Fibroblast of skin of abdomen (primary cell): ENCODE results near the gene GUCY1B1. TPM values are rescaled to one million over a fixed set of nuclear protein-coding genes. Genes with fewer than 3 reads are reported as not detected.

Experiments used
- DNase-seq: peaks from one replicate; pipeline ENCODE4 v3.0.0-alpha.2; 2013
- polyA plus RNA-seq, 2 experiments: library from polyadenylated mRNA; unstranded; fragments of 120-200 nt; gene quantifications; one replicate each; pipeline ENCODE4 v1.2.1, GENCODE V29; 2013; ENCODE audit not compliant: insufficient read length in 2 of 2

Gene GUCY1B1
- 12.8 TPM for polyA plus RNA-seq (2013, experiment 1 of 2; ENCODE audit: insufficient read length)
- polyA plus RNA-seq (2013, experiment 2 of 2; ENCODE audit: insufficient read length), result 13.6 TPM

- peak; percentile 95 for DNase-seq
Measured at GRCh38 chr4:155758481-155759371, at the start of gene GUCY1B1. TSS of gene GUCY1B1 (plus strand) at chr4:155759021. CDS start at chr4:155759141, 120 bp downstream.

GRCh38 chr4:155709918-155710317 lies 48.9 kb upstream of the GUCY1B1 start:
- no peak for DNase-seq

- no peak for DNase-seq
Measured at GRCh38 chr4:155711556-155711955, 47.3 kb upstream of the GUCY1B1 start.

GRCh38 chr4:155712846-155713245 lies 46.0 kb upstream of the GUCY1B1 start:
- DNase-seq, result no peak

- no peak for DNase-seq
Measured at GRCh38 chr4:155713911-155714310, 44.9 kb upstream of the GUCY1B1 start.

GRCh38 chr4:155722336-155722735 lies 36.5 kb upstream of the GUCY1B1 start:
- DNase-seq, result no peak

- DNase-seq, result peak; percentile 87
Measured at GRCh38 chr4:155722816-155723499, 35.9 kb upstream of the GUCY1B1 start.

GRCh38 chr4:155724731-155725130 lies 34.1 kb upstream of the GUCY1B1 start:
- peak; percentile 48 for DNase-seq

GRCh38 chr4:155734065-155734464 lies 24.8 kb upstream of the GUCY1B1 start:
- DNase-seq, result peak; percentile 64

- DNase-seq, result no peak
Measured at GRCh38 chr4:155734951-155735350, 23.9 kb upstream of the GUCY1B1 start.

GRCh38 chr4:155735496-155735895 lies 23.3 kb upstream of the GUCY1B1 start:
- peak; percentile 23 for DNase-seq

- peak; percentile 89 for DNase-seq
Measured at GRCh38 chr4:155738548-155738947, 20.3 kb upstream of the GUCY1B1 start.

GRCh38 chr4:155741546-155741945 lies 17.3 kb upstream of the GUCY1B1 start:
- DNase-seq, result no peak

GRCh38 chr4:155742310-155743015 lies 16.4 kb upstream of the GUCY1B1 start:
- no peak for DNase-seq

- DNase-seq, result peak; percentile 39
Measured at GRCh38 chr4:155745984-155746383, 12.8 kb upstream of the GUCY1B1 start.

- DNase-seq, result no peak
Measured at GRCh38 chr4:155748039-155748438, 10.8 kb upstream of the GUCY1B1 start.

- no peak for DNase-seq
Measured at GRCh38 chr4:155749041-155749440, 9.8 kb upstream of the GUCY1B1 start.

GRCh38 chr4:155751569-155751968 lies 7.3 kb upstream of the GUCY1B1 start:
- DNase-seq, result no peak

- DNase-seq, result no peak
Measured at GRCh38 chr4:155757745-155758265, 1.0 kb upstream of the GUCY1B1 start.

- no peak for DNase-seq
Measured at GRCh38 chr4:155759372-155760252, 791 bp downstream of the GUCY1B1 start.

- DNase-seq, result no peak
Measured at GRCh38 chr4:155761047-155761446, 2.2 kb downstream of the GUCY1B1 start.

- DNase-seq, result no peak
Measured at GRCh38 chr4:155761916-155762315, 3.1 kb downstream of the GUCY1B1 start.
